ENCODE data around the gene PSPN. TPM values are rescaled to one million over a fixed set of nuclear protein-coding genes. Genes with fewer than 3 reads are reported as not detected.
"Not testable (repeated sequence)": the region's sequence is repeated elsewhere in the genome, so short reads cannot be mapped to it uniquely, and the experiment has no call there.

Gene PSPN
- total and polyA plus RNA-seq, 9 donors = 0.72 to 2.8 (median 1.5) TPM

GRCh38 chr19:6359568-6360341, 16.0 kb downstream of the PSPN start:
- H3K27me3 ChIP-seq = no peaks in the 10 kb centered on the region
- TF ChIP-seq, protein P1, sequence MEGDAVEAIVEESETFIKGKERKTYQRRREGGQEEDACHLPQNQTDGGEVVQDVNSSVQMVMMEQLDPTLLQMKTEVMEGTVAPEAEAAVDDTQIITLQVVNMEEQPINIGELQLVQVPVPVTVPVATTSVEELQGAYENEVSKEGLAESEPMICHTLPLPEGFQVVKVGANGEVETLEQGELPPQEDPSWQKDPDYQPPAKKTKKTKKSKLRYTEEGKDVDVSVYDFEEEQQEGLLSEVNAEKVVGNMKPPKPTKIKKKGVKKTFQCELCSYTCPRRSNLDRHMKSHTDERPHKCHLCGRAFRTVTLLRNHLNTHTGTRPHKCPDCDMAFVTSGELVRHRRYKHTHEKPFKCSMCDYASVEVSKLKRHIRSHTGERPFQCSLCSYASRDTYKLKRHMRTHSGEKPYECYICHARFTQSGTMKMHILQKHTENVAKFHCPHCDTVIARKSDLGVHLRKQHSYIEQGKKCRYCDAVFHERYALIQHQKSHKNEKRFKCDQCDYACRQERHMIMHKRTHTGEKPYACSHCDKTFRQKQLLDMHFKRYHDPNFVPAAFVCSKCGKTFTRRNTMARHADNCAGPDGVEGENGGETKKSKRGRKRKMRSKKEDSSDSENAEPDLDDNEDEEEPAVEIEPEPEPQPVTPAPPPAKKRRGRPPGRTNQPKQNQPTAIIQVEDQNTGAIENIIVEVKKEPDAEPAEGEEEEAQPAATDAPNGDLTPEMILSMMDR (IDR thresholded peaks at IDR 0.05) = no peak
- TF ChIP-seq POLR2A (IDR thresholded peaks at IDR 0.05) (no peak), EP300 (IDR thresholded peaks at IDR 0.05) (no peak)
- WGBS, 3 donors = 61 to 74% (median 69%) methylated on average over 5 of the region's 5 CpGs
- H3K4me3 ChIP-seq = no peak overlapping the region
- no peak overlapping the region for H3K27ac ChIP-seq
- no peaks in the 10 kb centered on the region for H3K9me3 ChIP-seq
- peaks cover 2% of the 10 kb centered on the region for H3K4me1 ChIP-seq (ENCODE audit: insufficient read depth)
- H3K36me3 ChIP-seq = no peaks in the 10 kb centered on the region
- intact Hi-C loops (cut with DNase I) = loop anchor here in 2 of 4 donors (5.0 kb wide), 2 partner anchors 142 to 1957 kb away; partner anchors contain the start of genes CHAF1A (in 1 of the 2) and SH3GL1 (in 1 of the 2)
- no peak for DNase-seq

- Histone ChIP-seq H3K36me3 (no peaks in the 10 kb centered on the region), H3K27me3 (no peaks in the 10 kb centered on the region), H3K9me3 (no peaks in the 10 kb centered on the region), H3K4me3 (no peak overlapping the region), H3K27ac (no peak overlapping the region), H3K4me1 (ENCODE audit: insufficient read depth) (peaks cover 2% of the 10 kb centered on the region)
- TF ChIP-seq EP300 (IDR thresholded peaks at IDR 0.05) = no peak
- WGBS, 3 donors = 20 to 25% (median 25%) methylated on average over 9 of the region's 9 CpGs
- no peak for DNase-seq
- intact Hi-C loops (cut with DNase I) = no loop called here
Measured at GRCh38 chr19:6358003-6358402, 17.7 kb downstream of the PSPN start.

DNA sequence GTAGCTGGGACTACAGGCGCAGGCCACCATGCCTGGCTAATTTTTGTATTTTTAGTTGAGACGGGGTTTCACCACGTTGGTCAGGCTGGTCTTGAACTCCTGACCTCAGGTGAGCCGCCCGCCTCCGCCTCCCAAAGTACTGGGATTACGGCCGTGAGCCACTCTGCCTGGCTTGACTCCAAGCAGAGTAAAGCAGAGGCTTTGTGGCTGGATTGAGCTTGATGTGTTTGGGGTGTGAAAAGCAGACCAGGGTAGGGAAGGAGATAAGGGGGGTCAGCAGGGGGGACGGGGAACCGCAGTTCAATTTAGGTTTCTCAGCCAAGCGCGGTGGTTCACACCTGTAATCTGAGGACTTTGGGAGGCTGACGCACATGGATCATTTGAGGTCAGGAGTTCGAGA, 18.6 kb downstream of the PSPN start:
- Histone ChIP-seq H3K9me3 (no peaks in the 10 kb centered on the region), H3K4me1 (ENCODE audit: insufficient read depth) (no peaks in the 10 kb centered on the region), H3K36me3 (no peaks in the 10 kb centered on the region), H3K27me3 (no peaks in the 10 kb centered on the region), H3K27ac (no peak overlapping the region), H3K4me3 (no peak overlapping the region)
- WGBS, 3 donors = 76 to 81% (median 80%) methylated on average over 14 of the region's 14 CpGs
- DNase-seq = no peak
- TF ChIP-seq POLR2A (IDR thresholded peaks at IDR 0.05) (no peak), EP300 (IDR thresholded peaks at IDR 0.05) (no peak)
- TF ChIP-seq, protein P1 (IDR thresholded peaks at IDR 0.05) = no peak
- intact Hi-C loops (cut with DNase I) = no loop called here

DNA sequence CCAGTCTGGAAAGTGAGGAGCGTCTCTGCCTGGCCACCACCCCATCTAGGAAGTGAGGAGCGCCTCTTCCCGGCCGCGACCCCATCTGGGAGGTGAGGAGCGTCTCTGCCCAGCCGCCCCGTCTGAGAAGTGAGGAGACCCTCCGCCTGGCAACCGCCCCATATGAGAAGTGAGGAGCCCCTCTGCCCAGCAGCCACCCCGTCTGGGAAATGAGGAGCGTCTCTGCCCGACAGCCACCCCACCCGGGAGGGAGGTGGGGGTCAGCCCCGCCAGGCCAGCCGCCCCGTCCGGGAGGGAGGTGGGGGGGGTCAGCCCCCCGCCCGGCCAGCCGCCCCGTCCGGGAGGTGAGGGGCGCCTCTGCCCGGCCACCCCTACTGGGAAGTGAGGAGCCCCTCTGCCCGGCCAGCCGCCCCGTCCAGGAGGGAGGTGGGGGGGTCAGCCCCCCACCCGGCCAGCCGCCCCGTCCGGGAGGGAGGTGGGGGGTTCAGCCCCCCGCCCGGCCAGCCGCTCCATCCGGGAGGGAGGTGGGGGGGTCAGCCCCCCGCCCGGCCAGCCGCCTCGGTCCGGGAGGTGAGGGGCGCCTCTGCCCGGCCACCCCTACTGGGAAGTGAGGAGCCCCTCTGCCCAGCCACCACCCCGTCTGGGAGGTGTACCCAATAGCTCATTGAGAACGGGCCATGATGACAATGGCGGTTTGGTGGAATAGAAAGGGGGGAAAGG, 20.3 kb downstream of the PSPN start:
- H3K36me3 ChIP-seq; DNase-seq; intact Hi-C loops (cut with DNase I); H3K9me3 ChIP-seq; H3K27ac ChIP-seq; H3K4me3 ChIP-seq; H3K4me1 ChIP-seq (ENCODE audit: insufficient read depth); H3K27me3 ChIP-seq: not testable (repeated sequence)
- WGBS, 3 donors = 90 to 95% (median 92%) methylated on average over 13 to 36 of the region's 46 CpGs

GRCh38 chr19:6354098-6354674, 21.5 kb downstream of the PSPN start:
- H3K27me3 ChIP-seq = no peaks in the 10 kb centered on the region
- WGBS, 3 donors = 41 to 50% (median 44%) methylated on average over 4 of the region's 4 CpGs

More at GRCh38 chr19:6354098-6354674, 21.5 kb downstream of the PSPN start:
- no peak for DNase-seq
- Histone ChIP-seq H3K36me3 (no peaks in the 10 kb centered on the region), H3K4me3 (no peak overlapping the region), H3K9me3 (no peaks in the 10 kb centered on the region), H3K4me1 (ENCODE audit: insufficient read depth) (no peaks in the 10 kb centered on the region), H3K27ac (no peak overlapping the region)
- no peak for TF ChIP-seq EP300 (IDR thresholded peaks at IDR 0.05)
- TF ChIP-seq, protein P1 (IDR thresholded peaks at IDR 0.05) = no peak
- no peak for TF ChIP-seq POLR2A (IDR thresholded peaks at IDR 0.05)
- intact Hi-C loops (cut with DNase I) = no loop called here
